Measurements from ENCODE around the gene CLEC1A.
"Not testable (repeated sequence)": the region's sequence is repeated elsewhere in the genome, so short reads cannot be mapped to it uniquely, and the experiment has no call there.

The CLEC1A gene

DNA sequence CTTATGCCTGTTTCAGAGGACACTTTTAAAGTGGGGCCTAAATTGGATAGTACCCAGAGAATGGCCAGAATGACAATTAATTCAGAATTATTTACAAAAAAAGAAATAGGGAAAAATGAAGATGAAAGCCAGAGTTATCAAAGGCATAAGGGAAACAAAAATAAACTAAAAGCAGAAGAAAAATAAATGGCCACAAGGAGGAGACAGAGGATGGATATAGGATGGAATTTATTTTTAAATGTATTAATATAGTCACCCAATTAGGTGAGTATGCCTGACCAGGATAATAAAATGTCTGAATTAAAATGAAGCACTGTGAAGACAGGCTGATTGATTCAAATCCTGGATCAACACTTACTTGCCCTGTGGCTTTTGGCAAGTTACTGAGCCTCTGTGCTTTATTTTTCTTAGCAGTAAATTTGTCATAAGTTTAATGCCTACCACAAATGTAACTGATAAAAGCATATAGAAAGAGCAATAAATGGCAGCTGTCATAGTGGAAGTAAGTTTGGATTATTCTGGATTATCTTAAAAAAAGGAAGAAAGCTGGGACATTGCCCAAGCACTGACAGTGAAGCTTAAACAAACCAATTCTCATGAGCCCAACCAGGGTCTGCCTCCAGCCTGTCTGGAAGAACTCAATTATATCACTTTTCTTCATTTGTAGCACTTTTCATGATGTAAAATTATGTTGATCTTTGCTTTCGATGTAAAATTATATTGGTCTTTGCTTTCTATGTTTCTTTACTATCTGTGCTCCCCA is 64.8 kb downstream of the CLEC1A start:
- DNase-seq, result no peak

DNA sequence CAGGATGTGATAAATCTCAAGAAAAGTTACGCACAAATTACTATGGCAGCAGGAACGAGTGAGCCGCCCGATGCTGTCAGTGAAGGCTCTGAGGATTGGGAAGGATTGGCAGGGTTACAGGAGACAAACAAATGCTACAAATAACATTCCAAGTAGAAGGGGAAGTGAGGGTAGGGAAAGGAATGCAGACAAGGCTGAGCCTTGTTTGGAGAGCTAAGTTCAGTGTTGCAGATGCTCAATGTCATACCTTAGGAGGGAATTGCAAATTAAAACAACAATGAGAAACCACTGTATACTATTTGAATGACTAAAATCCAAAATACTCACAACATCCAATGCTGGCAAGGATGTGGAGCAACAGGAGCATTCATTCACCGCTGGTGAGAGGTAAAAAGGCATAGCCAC is 67.0 kb downstream of the CLEC1A start:
- DNase-seq, result no peak

DNA sequence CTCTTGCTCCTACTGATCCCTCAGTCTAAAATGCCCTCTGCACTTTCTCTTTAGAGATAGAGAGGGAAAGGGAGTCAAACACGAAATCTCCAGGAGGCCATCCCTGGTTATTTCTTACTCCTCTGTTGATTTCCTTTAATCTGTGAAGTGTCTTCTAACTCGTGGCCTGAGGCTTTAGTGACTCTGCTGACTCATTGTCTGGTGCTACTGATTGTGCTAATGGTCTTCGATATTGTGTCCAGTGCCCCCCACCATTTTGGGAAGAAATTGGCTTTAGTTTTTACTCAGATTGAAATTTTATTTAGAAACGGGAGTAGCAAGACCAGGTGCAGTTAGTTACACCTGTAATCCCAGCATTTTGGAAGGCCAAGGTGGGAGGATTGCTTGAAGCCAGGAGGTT is 67.5 kb downstream of the CLEC1A start:
- DNase-seq, result no peak

DNA sequence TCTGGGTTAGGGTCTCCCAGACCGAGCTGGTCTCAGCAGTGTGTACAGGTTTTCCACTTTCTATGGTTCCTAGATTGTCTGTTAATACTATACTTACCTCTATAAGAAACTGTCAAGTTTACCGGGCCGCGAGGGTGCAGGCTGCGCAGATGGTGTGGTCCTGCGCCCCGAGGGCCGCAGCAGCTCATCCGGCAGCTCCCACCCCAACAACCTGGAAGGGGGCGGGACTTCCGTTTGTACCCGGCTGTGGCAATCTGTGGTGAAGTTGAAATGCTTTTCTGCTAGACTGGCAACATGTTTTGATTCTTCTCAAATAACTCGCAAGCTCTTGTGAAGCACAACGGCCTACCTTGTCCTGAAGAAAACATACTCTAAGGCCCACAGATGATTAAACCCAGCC is 68.3 kb downstream of the CLEC1A start, which contains the start of gene CLEC9A:
CLEC9A (plus strand) TSS at position 237 of the 400 bp plus-strand sequence. CDS start 22,006 bp downstream, outside the sequence.
- DNase-seq, result no peak

DNA sequence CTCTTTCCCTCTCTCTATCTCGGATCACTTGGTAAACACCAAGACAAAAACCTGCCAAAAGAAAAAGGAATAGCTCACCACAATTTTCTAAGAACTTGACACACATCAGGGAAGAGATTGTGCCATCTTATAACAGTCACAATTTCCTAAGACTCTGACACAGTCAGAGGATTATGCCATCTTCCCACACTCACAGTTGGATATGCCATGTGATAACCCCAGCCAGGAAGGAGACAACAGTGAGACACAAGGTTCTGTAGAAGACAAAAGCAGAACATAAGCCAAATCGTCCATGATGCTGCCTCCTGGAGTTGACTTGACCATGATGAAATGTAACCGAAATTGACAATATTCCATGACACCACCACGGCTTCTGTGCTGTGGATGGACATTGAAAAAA is 71.1 kb downstream of the CLEC1A start:
- no peak for DNase-seq

DNA sequence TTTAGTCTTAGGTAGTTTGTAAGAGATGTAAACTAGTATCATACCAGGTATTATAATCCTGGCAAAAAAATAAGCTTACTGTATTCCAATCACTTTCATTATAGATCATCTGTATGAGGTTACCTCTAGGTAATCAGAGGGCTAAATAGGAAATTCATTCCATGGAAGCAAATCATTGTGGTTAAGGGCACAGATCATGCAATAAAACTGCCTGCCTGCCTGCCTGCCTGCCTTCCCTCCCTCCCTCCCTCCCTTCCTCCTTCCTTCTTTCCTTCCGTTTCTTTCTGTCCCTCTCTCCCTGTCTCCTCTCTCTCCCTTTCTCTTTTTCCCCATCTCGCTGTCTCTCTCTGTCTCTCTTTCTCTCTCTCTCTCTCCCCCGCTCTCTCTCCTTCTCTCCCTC is 71.5 kb downstream of the CLEC1A start:
- no peak for DNase-seq

DNA sequence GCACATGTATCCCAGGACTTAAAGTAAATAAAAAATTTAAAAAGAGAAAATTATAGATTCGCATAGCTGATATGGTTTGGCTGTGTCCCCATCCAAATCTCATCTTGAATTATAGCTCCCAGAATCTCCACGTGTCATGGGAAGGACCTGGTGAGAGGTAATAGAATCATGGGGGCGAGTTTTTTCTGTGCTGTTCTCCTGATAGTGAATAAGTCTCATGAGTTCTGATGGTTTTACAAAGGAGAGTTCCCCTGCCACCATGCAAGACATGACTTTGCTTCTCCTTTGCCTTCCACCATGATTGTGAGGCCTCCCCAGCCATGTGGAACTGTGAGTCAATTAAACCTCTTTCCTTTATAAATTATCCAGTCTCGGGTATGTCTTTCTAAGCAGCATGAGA is 72.1 kb downstream of the CLEC1A start:
- DNase-seq, result not testable (repeated sequence)

DNA sequence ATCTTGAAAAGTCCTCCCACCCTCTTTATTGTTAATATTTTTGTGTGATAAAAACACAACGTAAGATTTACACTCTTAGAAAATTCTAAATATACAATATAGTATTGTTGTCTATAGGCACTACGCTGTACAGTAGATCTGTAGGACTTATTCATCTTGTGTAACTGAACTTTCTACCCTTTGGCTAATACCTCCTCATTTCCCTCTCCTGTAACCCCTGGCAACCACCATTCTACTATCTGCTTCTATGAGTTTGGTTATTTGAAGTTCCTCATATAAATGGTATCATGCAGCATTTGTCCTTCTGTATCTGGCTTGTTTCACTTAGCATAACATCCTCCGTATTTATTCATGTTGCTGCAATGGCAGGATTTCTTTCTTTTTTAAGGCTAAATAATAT is 73.5 kb downstream of the CLEC1A start:
- DNase-seq, result no peak

DNA sequence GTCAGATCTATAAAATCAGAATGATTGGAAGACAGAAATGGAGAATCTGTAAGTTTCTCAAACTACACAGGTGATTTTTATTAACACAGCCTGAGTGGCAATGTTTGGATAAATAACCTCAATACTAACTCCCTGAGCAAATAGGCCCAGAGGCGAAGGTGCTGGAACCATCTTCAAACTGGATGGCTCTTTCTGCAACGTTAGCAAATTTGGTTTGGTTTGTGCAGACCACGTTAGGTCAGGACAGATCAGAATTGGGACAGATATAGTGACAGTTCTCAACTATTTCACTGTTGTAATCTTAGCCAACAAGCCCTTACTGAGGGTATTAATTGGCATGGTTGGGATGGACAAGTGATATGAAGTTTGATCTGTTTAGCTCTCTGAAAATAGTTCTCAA is 77.4 kb downstream of the CLEC1A start:
- DNase-seq, result no peak

Data from NCI-H146 (cell line).